ENCODE results near the gene HPSE2. TPM values are rescaled to one million over a fixed set of nuclear protein-coding genes. Genes with fewer than 3 reads are reported as not detected.

The HPSE2 gene
- total RNA-seq, 3 donors from 2014 or later = 2.7 to 8.0 (median 5.9) TPM

DNA sequence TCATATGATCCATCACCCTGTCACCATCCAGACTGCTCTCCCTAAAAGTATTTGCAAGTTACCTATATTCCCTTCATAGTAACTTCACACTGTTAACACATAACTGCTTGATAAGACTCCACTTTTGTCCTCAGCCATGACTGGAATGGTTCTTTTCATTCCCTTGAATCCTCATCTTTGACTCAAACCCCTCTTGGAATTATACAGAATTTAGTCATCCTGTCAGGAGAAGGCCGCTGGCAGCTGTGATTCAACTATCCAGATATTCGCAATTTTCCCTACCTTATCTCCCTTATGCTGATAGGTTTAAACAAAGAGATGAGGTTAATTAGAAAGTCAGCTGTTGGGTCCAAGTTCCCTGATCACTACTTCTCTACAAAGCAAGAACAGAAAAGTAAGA lies 646.0 kb downstream of the HPSE2 start:
- H3K27me3 ChIP-seq = no peaks in the 10 kb centered on the region
- no peaks in the 10 kb centered on the region for H3K36me3 ChIP-seq
- TF ChIP-seq POLR2A (IDR thresholded peaks at IDR 0.05) = no peak
- TF ChIP-seq CTCF (IDR thresholded peaks at IDR 0.05) = no peak
- TF ChIP-seq POLR2AphosphoS5 (IDR thresholded peaks at IDR 0.05) = no peak
- no peaks in the 10 kb centered on the region for H3K9me3 ChIP-seq
- H3K4me3 ChIP-seq = no peak overlapping the region
- intact Hi-C loops (cut with DNase I; ENCODE audit: low total_unique reads) = no loop called here
- H3K4me1 ChIP-seq = no peaks in the 10 kb centered on the region
- no peak for DNase-seq (ENCODE audit: low spot score in 2 of 2)
- peak overlapping the region in 1 of 2 donors; percentile 77 for H3K27ac ChIP-seq

DNA sequence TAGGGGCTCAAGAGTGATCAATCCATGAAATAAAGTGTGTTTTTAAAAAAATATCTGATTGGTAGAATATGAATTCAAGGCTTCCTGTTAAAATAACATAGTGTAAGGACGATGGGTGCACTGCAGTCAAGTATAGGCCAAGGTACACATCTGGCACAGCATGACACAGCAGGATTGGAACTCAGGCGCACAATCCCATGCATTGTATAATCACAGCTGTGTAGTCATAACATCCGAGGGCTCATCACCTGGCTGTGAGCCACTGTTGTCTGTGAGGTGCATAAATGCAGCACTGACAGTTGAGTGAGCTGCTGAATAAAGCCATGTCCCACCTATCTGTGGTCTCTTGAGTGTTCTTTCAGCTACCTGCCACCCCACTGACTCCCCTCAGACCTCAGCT lies 646.6 kb downstream of the HPSE2 start:
- Histone ChIP-seq H3K27ac (peak overlapping the region in 1 of 2 donors; percentile 77), H3K4me3 (no peak overlapping the region)
- DNase-seq (ENCODE audit: low spot score in 2 of 2) = no peak

DNA sequence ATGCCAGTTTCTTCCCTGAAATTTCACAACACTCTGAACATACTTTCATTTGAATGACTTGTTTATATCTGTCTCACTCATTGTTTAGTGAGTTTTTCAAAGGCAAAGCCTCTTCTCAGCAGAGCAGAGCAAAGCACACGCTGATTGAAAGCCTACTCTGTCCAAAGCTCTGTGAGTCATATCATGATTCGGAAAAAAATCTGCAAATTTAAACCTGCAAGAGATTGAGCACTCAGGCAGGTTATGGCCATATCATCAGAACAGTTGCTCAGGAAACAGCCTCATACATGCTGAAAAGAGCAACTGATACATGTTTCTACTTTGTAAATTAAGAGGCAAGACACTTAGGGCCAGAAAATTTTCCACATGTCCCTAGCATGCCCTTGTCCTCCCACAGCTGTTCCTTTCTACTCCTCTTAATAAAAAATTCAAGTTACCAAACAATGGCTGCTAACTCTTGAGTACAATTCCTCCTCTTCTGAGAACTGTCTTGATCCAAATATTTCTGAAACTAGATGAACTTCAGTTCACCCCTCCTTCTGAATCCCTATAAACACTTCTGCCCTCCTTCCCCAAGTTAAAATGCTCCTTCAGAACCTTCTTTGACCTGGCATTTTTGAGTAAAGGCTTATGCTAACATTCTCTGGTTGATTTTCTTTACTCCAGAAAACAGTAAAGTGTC lies 648.4 kb downstream of the HPSE2 start:
- Histone ChIP-seq H3K4me1 (no peaks in the 10 kb centered on the region), H3K36me3 (no peaks in the 10 kb centered on the region), H3K4me3 (no peak overlapping the region), H3K9me3 (no peaks in the 10 kb centered on the region), H3K27ac (peak overlapping the region; percentile 14 to 77), H3K27me3 (no peaks in the 10 kb centered on the region)
- DNase-seq (ENCODE audit: low spot score in 2 of 2) = no peak
- intact Hi-C loops (cut with DNase I; ENCODE audit: low total_unique reads) = no loop called here
- TF ChIP-seq POLR2A (IDR thresholded peaks at IDR 0.05) (no peak), POLR2AphosphoS5 (IDR thresholded peaks at IDR 0.05) (no peak), CTCF (IDR thresholded peaks at IDR 0.05) (no peak)

More for the DNA sequence above, 646.6 kb downstream of the HPSE2 start:
- intact Hi-C loops (cut with DNase I; ENCODE audit: low total_unique reads) = no loop called here
- H3K27me3 ChIP-seq = no peaks in the 10 kb centered on the region
- no peaks in the 10 kb centered on the region for H3K9me3 ChIP-seq
- TF ChIP-seq POLR2AphosphoS5 (IDR thresholded peaks at IDR 0.05) (no peak), CTCF (IDR thresholded peaks at IDR 0.05) (no peak), POLR2A (IDR thresholded peaks at IDR 0.05) (no peak)
- no peaks in the 10 kb centered on the region for H3K4me1 ChIP-seq
- no peaks in the 10 kb centered on the region for H3K36me3 ChIP-seq

DNA sequence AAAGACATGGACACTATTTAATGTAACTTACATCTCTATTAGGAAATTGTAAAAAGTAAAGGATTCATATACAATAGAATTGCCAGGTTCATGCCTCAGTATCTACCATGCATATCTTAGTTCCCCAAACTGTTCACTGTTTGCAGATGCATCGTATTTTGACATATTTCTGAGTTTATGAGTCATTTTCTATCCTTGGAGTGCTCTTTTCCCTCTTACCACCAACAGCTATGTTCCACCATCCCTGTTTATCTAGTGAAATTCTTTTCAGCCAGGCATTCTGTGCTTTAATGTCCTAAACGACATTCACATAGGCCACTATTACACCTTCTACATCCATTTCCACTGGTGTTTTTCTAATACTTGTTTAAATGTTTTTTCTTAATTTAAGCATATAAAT lies 649.6 kb downstream of the HPSE2 start:
- H3K4me3 ChIP-seq = no peak overlapping the region
- H3K9me3 ChIP-seq = no peaks in the 10 kb centered on the region
- no peak overlapping the region for H3K27ac ChIP-seq
- TF ChIP-seq POLR2A (IDR thresholded peaks at IDR 0.05) (no peak), CTCF (IDR thresholded peaks at IDR 0.05) (no peak), POLR2AphosphoS5 (IDR thresholded peaks at IDR 0.05) (no peak)
- intact Hi-C loops (cut with DNase I; ENCODE audit: low total_unique reads) = no loop called here
- H3K27me3 ChIP-seq = no peaks in the 10 kb centered on the region
- no peaks in the 10 kb centered on the region for H3K36me3 ChIP-seq
- H3K4me1 ChIP-seq = no peaks in the 10 kb centered on the region
- no peak for DNase-seq (ENCODE audit: low spot score in 2 of 2)

DNA sequence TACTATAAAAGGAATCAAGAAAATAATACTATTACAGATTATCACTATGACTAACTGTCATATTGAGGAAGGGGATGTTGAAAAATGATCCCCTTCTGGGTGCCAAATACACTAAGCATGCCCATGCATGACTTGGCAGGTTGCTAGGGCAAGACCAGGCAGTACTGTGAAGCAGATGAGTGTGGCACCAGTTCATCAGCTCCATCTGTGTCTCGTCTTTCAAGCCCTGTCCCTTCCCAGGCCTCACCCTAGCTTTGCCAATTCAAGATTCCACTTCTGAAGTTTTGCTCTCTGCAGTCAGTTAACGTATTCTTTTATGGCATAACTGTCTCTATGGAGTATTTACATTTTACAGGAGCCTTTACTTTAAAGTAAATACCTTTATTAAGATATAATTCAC lies 653.3 kb downstream of the HPSE2 start:
- H3K27ac ChIP-seq = no peak overlapping the region
- H3K36me3 ChIP-seq = no peaks in the 10 kb centered on the region
- no peak overlapping the region for H3K4me3 ChIP-seq
- H3K27me3 ChIP-seq = no peaks in the 10 kb centered on the region
- no peak for TF ChIP-seq CTCF (IDR thresholded peaks at IDR 0.05)
- TF ChIP-seq POLR2A (IDR thresholded peaks at IDR 0.05) = no peak
- TF ChIP-seq POLR2AphosphoS5 (IDR thresholded peaks at IDR 0.05) = no peak
- intact Hi-C loops (cut with DNase I; ENCODE audit: low total_unique reads) = no loop called here
- no peak for DNase-seq (ENCODE audit: low spot score in 2 of 2)
- no peaks in the 10 kb centered on the region for H3K9me3 ChIP-seq
- no peaks in the 10 kb centered on the region for H3K4me1 ChIP-seq
